Bronchus fibroblast of lung (primary cell): ENCODE results near the gene SIGLEC12. TPM values are rescaled to one million over a fixed set of nuclear protein-coding genes. Genes with fewer than 3 reads are reported as not detected.

Experiments used
- total RNA-seq: library from RNA; depleted of rRNA; stranded (reverse); fragments of >200 nt; gene quantifications from 2 replicates; pipeline ENCODE4 v1.2.3, GENCODE V29; 2015

Gene SIGLEC12
- not detected in 2 replicates for total RNA-seq

DNA sequence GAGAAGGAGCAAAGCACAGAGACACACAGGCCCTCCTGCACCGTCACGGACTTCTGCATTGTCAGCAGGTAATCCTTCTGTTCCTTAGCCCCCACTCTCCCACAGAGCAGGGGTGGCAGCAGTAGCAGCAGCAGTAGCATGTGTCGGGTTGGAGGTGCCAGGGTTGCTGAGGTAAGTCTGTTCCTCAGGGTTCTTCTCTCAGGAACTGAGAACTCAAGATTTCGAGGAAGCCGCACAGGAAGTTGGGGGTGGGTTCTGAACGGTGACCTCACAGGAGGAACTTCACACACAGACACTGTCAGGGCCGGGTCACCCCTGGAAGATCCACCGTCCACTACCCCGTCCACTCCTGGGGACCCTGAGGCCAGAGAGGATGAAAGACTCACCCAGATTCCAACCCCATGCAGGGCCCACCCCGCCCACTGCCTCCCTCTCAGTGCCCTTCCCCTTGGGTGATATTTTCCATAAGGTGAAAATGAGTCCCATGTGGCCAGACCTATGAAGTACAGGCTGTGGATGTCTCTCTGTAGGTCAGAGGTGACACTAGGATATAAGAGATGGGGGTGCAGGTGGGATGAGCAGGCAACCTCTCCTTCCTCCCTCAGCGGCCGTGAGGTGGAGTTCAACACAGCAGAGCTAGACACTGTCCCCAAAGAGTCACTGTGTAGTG lies at the start of gene SIGLEC12:
TSS of gene SIGLEC12 (minus strand) at position 207 of the 670 bp plus-strand sequence. CDS start at position 140, 67 bp downstream.

DNA sequence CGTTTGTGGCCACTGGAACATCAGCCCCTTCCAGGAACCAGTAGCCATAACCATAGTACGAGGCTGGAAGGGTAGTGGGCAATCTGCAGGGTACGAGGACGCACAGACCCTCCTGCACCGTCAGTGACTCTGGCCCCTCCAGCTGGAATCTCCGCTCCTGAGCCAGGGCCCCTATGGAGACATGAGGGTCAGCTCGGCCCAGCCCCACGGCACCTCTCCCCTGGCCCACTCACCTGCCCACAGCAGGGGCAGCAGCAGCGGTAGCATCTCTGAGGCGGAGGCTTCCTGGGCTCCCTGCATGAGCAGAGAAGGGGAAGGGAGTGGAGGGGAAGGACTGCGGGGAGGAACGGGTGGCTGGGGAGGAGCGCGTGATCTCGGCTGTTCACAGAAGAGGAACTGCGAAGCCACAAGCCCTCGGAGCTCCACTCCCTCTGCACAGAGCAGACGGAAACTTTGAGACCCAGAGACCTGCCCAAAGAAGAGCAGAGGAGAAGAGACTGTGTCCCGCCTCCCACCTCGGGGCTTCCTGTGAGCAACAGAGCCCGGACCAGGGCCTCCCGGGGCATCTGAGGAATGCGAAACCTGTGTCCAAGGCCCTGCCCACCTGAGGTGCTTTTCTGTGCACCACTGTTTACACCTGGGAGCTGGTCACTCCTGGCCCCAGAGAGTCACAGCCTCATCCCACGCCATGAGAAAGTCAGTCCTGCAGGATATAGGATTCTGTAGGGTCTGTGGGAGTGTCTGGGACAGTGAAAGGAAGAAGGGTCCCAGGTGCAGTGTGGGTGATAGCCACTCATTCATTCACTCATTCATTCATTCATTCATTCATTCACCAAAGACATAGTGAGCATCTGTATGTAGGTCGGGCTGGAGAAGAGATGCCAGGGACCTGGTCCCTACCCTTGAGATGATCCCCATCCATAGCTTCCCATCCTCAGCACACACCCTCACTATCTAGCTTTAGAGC lies 30.0 kb upstream of the SIGLEC12 start, which contains the start of gene SIGLEC6:
TSS of gene SIGLEC6 (minus strand) at position 322 of the 967 bp plus-strand sequence. CDS start at position 300, 22 bp downstream.

DNA sequence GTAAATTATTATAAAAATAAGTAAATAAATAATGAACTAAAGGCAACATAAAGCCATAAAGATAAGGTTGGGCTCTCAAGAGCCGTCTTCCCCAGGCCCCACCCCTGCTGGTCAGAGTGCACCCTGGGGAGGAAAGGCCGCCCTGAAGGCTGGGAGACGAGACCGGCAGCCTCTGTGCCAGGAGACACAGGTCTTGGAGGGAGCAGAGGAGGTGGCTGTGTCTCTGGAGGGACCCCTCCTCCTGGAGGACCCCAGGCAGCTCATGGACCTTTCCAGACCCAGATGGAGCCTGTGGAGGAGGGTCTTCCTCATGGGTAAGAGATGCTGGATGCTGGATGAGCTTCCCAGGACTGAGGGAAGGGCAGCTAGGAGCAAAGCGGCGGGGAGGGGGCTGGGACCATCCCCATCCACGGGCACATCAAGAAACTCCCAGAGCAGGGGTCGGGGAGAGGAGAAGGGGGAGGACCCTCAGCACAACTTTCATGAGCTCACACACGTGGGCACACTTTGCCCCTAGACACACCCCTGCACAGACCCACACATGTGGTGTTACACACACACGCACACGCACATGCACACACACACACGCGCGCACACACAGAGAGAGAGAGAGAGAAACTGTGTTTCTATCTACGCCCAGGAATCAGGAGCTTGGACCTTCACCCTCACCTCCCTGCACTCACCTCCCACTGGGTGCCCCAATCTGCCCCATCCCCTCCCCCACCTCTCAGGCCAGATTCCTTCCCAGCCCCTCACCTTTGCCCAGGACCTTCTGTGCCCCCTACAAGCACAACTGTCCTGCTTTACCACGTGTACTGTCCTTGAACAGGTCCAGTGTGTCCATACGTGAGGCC lies 23.0 kb downstream of the SIGLEC12 start, which contains the start of gene CEACAM18:
TSS of gene CEACAM18 (plus strand) at position 159 of the 854 bp plus-strand sequence.

DNA sequence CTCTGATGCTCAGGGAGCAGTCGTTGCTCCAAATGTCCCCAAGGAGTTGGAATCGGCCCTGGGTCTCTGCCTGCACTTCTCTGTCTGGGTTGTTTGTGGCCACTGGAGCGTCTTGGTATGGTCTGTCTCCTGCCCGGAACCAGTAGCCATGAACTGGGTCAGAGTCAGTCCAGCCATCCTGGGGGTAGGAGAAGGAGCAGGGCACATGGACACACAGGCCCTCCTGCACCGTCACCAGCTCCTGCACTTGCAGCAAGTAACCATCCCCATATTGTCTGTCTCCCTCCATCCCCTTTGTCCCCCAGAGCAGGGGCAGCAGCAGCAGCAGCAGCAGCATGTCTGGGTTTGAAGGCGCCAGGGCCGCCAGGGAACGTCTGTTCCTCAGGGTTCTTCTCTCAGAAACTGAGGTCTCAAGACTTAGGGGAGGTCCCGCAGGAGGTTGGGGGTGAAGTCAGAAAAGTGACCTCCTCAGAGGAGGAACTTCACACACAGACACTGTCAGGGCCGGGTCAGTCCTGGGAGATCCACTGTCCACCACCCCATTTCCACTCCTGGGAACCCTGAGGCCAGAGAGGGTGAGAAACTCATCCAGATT lies 43.5 kb downstream of the SIGLEC12 start, which contains the start of gene SIGLEC8:
TSS of gene SIGLEC8 (minus strand) at position 404 of the 595 bp plus-strand sequence. CDS start at position 337, 67 bp downstream.

Other genes with a start within 250 kb of the SIGLEC12 start
- not detected in 2 replicates for gene IGLON5, start 190.2 kb downstream of the SIGLEC12 start, total RNA-seq
- 0.17 and 0.89 TPM in 2 replicates for gene VSIG10L, start 159.7 kb downstream of the SIGLEC12 start, total RNA-seq
- 77.2 and 84.4 TPM in 2 replicates for gene ETFB, start 135.4 kb downstream of the SIGLEC12 start, total RNA-seq
- 0.89 TPM in 1 of 2 replicates, not detected in the other for gene CLDND2, start 132.8 kb downstream of the SIGLEC12 start, total RNA-seq
- not detected in 2 replicates for gene NKG7, start 129.1 kb downstream of the SIGLEC12 start, total RNA-seq
- not detected in 2 replicates for gene LIM2, start 113.8 kb downstream of the SIGLEC12 start, total RNA-seq
- not detected in 2 replicates for gene C19orf84, start 111.2 kb downstream of the SIGLEC12 start, total RNA-seq
- not detected in 2 replicates for gene SIGLEC10, start 84.2 kb downstream of the SIGLEC12 start, total RNA-seq
- gene SIGLEC8, start 43.3 kb downstream of the SIGLEC12 start, total RNA-seq = not detected in 2 replicates
- gene CEACAM18, start 23.3 kb downstream of the SIGLEC12 start, total RNA-seq = not detected in 2 replicates
- gene SIGLEC6, start 29.9 kb upstream of the SIGLEC12 start, total RNA-seq = not detected in 2 replicates
- 1.6 and 3.0 TPM in 2 replicates for gene ZNF175, start 69.5 kb upstream of the SIGLEC12 start, total RNA-seq
- not detected in 2 replicates for gene SIGLEC5, start 128.6 kb upstream of the SIGLEC12 start, total RNA-seq
- not detected in 2 replicates for gene SIGLEC14, start 145.0 kb upstream of the SIGLEC12 start, total RNA-seq
- 3.7 and 5.4 TPM in 2 replicates for gene SPACA6, start 191.5 kb upstream of the SIGLEC12 start, total RNA-seq
- not detected in 2 replicates for gene HAS1, start 222.2 kb upstream of the SIGLEC12 start, total RNA-seq